Thyroid gland (tissue), 4 donors: ENCODE measurements around the gene TLR7. TPM values are rescaled to one million over a fixed set of nuclear protein-coding genes. Genes with fewer than 3 reads are reported as not detected.

Experiments used
- DNase-seq, 2 donors: peaks; one replicate each; pipeline ENCODE4 v3.0.0-alpha.2; 2019
- H3K27ac ChIP-seq, 3 donors: fragments of 200-600 bp; sonication (generic); 1 replicate in 2 of 3; 2 replicates in 1 of 3; pipeline ENCODE4 v1.5.1; 2016 to 2019; ENCODE audit warnings: mild to moderate bottlenecking in 1 of 3, moderate library complexity in 1 of 3
- H3K27me3 ChIP-seq: fragments of 200-600 bp; sonication (generic); one replicate; pipeline ENCODE4 v1.5.1; 2019
- H3K36me3 ChIP-seq, 2 donors: fragments of 200-600 bp; sonication (generic); one replicate each; pipeline ENCODE4 v1.5.1; 2016 to 2019
- H3K4me1 ChIP-seq, 2 donors: fragments of 200-600 bp; sonication (generic); one replicate each; pipeline ENCODE4 v1.5.1; 2017 to 2019
- H3K4me3 ChIP-seq, 3 donors: fragments of 200-600 bp; sonication (generic); replicated peaks in 1 of 3; 1 replicate in 2 of 3; 2 replicates in 1 of 3; pipeline ENCODE4 v1.5.1; 2016; ENCODE audit warnings: mild to moderate bottlenecking in 1 of 3
- H3K9me3 ChIP-seq: fragments of 200-600 bp; sonication (generic); one replicate; pipeline ENCODE4 v1.5.1; 2017
- POLR2A ChIP-seq, 2 donors: fragments of 450-650 bp; IDR thresholded peaks; one replicate each; pipeline ENCODE4 v1.6.1; 2017; ENCODE audit warnings: antibody characterized with exemption in 2 of 2, mild to moderate bottlenecking in 2 of 2, moderate library complexity in 1 of 2
- WGBS, 2 donors: methylation state at CpG; one replicate each; pipeline ENCODE4 v1.1.5; 2017; 5-methylcytosine and 5-hydroxymethylcytosine counted together
- intact Hi-C: fragments of 100-400 bp; cut with DNase I; formaldehyde crosslinking; loops from one replicate; pipeline ENCODE4 v1.15.1; 2023
- total RNA-seq, 4 donors: library from RNA; depleted of rRNA; stranded (reverse); fragments of >200 nt; gene quantifications; one replicate each; pipeline ENCODE4 v1.2.3, GENCODE V29; 2016
- TF ChIP-seq, protein P1 (sequence below), 6 experiments: fragments of 200-600 bp in 3 of 6; fragments of 450-650 bp in 3 of 6; sonication (generic) in 3 of 6; IDR thresholded peaks; one replicate each; pipeline ENCODE4 v1.5.1; 2016 to 2019; ENCODE audit warnings: antibody characterized with exemption in 6 of 6, mild to moderate bottlenecking in 2 of 6, inconsistent platforms in 1 of 6, moderate library complexity in 1 of 6

Gene TLR7
- total RNA-seq, 4 donors from 2014 or later = 0.54 to 0.67 (median 0.60) TPM

DNA sequence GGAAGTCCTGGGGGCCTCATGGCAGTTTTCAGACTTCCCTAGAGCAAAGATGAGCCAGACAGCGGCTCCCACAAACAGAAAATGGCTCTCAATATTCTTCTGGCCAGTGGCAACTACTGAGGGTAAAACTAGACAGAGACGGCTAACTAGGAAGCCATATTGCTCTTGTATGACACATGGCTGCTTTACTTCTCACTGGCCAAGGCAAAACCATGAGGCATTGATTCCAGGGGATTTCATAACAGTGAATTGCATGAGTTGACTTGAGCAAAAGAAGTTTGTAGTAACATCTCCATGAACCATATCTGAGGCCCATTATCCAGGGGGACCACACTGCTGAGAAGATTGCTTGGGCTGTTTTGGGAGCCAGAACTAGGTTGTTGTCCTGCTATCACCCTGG is 25.8 kb downstream of the TLR7 start:
- no peak for TF ChIP-seq POLR2A (IDR thresholded peaks at IDR 0.05)
- H3K27ac ChIP-seq = no peak overlapping the region
- H3K4me3 ChIP-seq = no peak overlapping the region
- intact Hi-C loops = no loop called here
- no peaks in the 10 kb centered on the region for H3K27me3 ChIP-seq
- no peaks in the 10 kb centered on the region for H3K4me1 ChIP-seq
- 76 to 88% methylated on average over 2 of the region's 2 CpGs for WGBS, 2 donors
- no peaks in the 10 kb centered on the region for H3K9me3 ChIP-seq
- H3K36me3 ChIP-seq = no peaks in the 10 kb centered on the region
- DNase-seq = no peak

DNA sequence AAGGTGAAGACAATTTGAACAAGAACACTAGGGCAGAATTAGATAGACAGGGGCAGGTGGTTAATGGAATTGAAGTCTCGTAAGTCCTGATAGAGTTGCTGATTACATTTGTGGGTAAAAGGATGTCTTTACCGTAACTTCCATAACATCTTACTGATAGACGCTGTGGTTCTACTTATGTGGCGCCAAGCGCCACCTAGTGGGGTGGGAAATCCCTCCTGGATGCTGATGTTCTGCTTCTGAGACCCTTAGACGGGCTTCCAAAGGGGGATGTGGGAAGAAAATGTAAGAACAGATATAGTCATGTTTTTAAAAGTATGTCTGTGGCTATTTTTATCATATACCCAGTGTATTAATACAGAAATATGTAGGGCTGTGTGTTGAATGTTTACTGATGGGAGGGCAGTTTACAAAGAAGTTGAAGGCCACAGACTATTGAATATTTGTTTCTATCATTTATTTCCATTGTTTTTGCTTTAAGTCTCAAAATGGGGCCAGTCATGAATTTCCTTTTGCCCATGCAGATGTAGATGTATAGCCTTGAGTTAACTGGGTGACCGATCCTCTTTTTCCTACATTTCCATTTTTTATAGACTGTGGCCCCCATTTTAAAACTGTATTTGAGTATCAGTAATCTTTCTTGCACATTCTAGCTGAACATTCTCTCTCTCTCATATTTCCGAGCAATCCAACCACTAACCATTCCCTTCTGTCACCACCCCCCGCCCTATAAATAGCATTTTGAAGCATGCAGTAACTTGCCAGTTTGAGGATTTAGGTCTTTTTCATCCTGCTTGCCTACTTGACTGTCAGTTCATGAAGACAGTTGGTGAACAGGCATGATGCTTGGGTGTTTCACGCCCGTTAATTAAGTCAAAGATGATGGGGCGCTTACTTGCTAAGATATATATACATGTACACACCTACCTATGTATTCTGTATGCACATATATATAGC is 27.5 kb downstream of the TLR7 start:
- TF ChIP-seq, protein P1, sequence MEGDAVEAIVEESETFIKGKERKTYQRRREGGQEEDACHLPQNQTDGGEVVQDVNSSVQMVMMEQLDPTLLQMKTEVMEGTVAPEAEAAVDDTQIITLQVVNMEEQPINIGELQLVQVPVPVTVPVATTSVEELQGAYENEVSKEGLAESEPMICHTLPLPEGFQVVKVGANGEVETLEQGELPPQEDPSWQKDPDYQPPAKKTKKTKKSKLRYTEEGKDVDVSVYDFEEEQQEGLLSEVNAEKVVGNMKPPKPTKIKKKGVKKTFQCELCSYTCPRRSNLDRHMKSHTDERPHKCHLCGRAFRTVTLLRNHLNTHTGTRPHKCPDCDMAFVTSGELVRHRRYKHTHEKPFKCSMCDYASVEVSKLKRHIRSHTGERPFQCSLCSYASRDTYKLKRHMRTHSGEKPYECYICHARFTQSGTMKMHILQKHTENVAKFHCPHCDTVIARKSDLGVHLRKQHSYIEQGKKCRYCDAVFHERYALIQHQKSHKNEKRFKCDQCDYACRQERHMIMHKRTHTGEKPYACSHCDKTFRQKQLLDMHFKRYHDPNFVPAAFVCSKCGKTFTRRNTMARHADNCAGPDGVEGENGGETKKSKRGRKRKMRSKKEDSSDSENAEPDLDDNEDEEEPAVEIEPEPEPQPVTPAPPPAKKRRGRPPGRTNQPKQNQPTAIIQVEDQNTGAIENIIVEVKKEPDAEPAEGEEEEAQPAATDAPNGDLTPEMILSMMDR (IDR thresholded peaks at IDR 0.05) = peak in 3 of 6 experiments; percentile 11 to 37 (median 20)
- no peak for TF ChIP-seq POLR2A (IDR thresholded peaks at IDR 0.05)
- Histone ChIP-seq H3K36me3 (no peaks in the 10 kb centered on the region), H3K9me3 (no peaks in the 10 kb centered on the region), H3K4me1 (no peaks in the 10 kb centered on the region), H3K4me3 (no peak overlapping the region), H3K27ac (no peak overlapping the region), H3K27me3 (no peaks in the 10 kb centered on the region)
- peak; percentile 7 for DNase-seq
- 53 to 66% methylated on average over 12 of the region's 12 CpGs for WGBS, 2 donors
- intact Hi-C loops = no loop called here

DNA sequence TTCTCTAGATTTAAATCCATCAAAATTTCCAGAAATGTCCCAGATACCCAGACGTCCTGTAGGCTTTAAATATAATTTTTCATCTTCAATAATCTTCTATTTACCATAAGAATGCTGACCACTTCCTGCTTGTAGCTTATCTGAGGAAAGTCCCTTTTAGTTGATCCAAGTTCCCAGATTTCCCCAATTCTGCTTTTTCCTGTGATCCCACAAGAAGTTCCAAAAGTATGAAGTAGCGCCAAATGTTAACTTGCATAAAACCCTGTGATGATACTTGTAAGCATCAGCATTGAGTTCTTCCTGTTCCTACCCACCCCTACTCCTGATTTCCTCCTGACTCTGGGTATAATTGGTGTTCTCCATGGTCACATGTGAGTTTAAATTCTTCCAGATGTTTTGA is 29.0 kb downstream of the TLR7 start:
- TF ChIP-seq, protein P1 (IDR thresholded peaks at IDR 0.05) = no peak
- no peak for TF ChIP-seq POLR2A (IDR thresholded peaks at IDR 0.05)
- WGBS, 2 donors = 53 to 73% methylated on average over 2 of the region's 2 CpGs
- Histone ChIP-seq H3K4me1 (no peaks in the 10 kb centered on the region), H3K4me3 (no peak overlapping the region), H3K27ac (no peak overlapping the region), H3K27me3 (no peaks in the 10 kb centered on the region), H3K9me3 (no peaks in the 10 kb centered on the region), H3K36me3 (no peaks in the 10 kb centered on the region)
- intact Hi-C loops = no loop called here
- no peak for DNase-seq

DNA sequence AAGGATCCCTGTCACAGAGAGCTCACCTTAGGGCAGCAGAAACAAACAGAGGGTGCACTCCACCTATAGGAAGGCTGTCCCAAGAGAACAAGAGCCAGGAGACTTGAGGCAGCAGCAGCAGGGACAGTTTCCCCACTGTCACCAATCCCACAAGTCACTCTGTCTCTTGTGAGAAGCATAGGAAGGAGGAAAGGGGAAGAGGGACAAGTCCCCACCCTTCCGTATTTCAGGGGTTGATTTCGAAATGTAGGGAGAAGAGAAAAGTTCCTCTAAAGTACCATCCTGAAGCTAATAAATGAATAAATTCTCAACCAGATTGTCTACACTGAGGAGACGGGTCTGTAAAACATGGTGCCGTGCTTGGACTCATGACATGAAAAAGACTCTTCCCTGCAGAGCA is 30.1 kb downstream of the TLR7 start:
- TF ChIP-seq, protein P1 (IDR thresholded peaks at IDR 0.05) = no peak
- TF ChIP-seq POLR2A (IDR thresholded peaks at IDR 0.05) = no peak
- intact Hi-C loops = no loop called here
- no peaks in the 10 kb centered on the region for H3K36me3 ChIP-seq
- no peak overlapping the region for H3K27ac ChIP-seq
- H3K4me1 ChIP-seq = no peaks in the 10 kb centered on the region
- no peaks in the 10 kb centered on the region for H3K27me3 ChIP-seq
- H3K4me3 ChIP-seq = no peak overlapping the region
- H3K9me3 ChIP-seq = no peaks in the 10 kb centered on the region
- 94 to 95% methylated on average over 4 of the region's 4 CpGs for WGBS, 2 donors
- DNase-seq = no peak

DNA sequence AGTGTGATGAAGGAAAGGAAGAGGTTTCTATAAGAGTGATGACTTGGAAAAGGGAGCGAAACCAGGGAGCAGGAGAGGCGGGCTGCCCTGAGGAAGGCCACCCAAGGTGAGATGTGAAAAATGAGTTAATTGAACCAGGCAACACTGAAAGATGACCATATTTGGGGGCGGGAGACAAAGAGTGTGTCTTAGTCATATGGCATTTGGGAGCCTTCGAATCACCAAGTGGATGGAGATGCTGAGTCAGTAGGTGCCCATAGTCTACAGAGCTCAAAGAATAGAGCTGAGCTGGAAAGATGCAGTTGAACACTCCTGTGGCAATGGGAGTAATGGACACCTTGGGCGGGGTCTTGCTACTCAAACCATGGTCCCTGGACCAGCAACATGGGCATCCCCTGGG is 31.2 kb downstream of the TLR7 start:
- no peak overlapping the region for H3K27ac ChIP-seq
- no peaks in the 10 kb centered on the region for H3K4me1 ChIP-seq
- H3K27me3 ChIP-seq = no peaks in the 10 kb centered on the region
- intact Hi-C loops = no loop called here
- 85 to 92% methylated on average over 4 to 5 of the region's 5 CpGs for WGBS, 2 donors
- DNase-seq = no peak
- no peak overlapping the region for H3K4me3 ChIP-seq
- TF ChIP-seq, protein P1 (IDR thresholded peaks at IDR 0.05) = no peak
- no peak for TF ChIP-seq POLR2A (IDR thresholded peaks at IDR 0.05)
- H3K36me3 ChIP-seq = no peaks in the 10 kb centered on the region
- no peaks in the 10 kb centered on the region for H3K9me3 ChIP-seq
